Measurements from ENCODE around the gene IREB2. TPM values are rescaled to one million over a fixed set of nuclear protein-coding genes. Genes with fewer than 3 reads are reported as not detected.
"Not testable (repeated sequence)": the region's sequence is repeated elsewhere in the genome, so short reads cannot be mapped to it uniquely, and the experiment has no call there.

Gene IREB2
- total RNA-seq, 2 experiments from 2014 or later = 84.3 to 89.0 TPM

DNA sequence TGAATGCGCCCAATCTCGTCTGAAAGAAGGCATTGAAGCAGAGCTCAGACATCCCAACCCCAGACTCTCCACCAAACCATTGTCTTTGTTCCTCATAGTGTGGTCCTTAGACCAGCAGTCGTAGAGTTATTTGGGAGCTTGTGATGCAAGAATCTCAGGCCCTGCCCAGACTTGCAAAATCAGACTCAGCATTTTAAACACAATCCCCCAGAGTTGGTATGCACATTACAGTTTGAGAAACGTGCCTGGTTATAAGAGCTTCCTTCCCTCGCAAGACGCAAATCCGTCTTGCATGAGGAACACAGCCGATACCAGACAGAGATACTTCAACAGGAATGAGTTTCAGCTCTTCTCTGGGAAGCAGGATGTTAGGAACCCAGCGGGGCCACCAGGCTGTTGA is 38.9 kb upstream of the IREB2 start:
- no peaks in the 10 kb centered on the region for H3K36me3 ChIP-seq (ENCODE audit: insufficient read depth, low read length)
- H3K4me1 ChIP-seq (ENCODE audit: insufficient read depth, low read length) = no peaks in the 10 kb centered on the region
- DNase-seq = no peak
- intact Hi-C loops (cut with DNase I, micrococcal nuclease) = no loop called here
- H3K4me3 Mint-ChIP-seq = no peak overlapping the region
- peaks cover 1% of the 10 kb centered on the region for H3K27me3 Mint-ChIP-seq
- no peaks in the 10 kb centered on the region for H3K36me3 Mint-ChIP-seq (ENCODE audit: low read depth)
- no peak overlapping the region for H3K27ac ChIP-seq (ENCODE audit: low read depth in 1 of 2, low read length in 2 of 2)
- POLR2A ChIA-PET = interaction anchor here (1.2 kb wide), 1 partner anchor 99 kb away, joined by 4 read pairs; the partner anchor contains the start of gene SKIC8
- no peaks in the 10 kb centered on the region for H3K9me3 ChIP-seq (ENCODE audit: control insufficient read depth in 1 of 2, insufficient read depth in 1 of 2, low read length in 2 of 2)
- CTCF ChIA-PET = no interaction called here
- H3K9me3 Mint-ChIP-seq = no peaks in the 10 kb centered on the region
- no peak overlapping the region for H3K27ac Mint-ChIP-seq
- no peak for ATAC-seq (ENCODE audit: poor library complexity)
- H3K4me1 Mint-ChIP-seq (ENCODE audit: low read depth) = no peaks in the 10 kb centered on the region
- TF ChIP-seq, protein P1, sequence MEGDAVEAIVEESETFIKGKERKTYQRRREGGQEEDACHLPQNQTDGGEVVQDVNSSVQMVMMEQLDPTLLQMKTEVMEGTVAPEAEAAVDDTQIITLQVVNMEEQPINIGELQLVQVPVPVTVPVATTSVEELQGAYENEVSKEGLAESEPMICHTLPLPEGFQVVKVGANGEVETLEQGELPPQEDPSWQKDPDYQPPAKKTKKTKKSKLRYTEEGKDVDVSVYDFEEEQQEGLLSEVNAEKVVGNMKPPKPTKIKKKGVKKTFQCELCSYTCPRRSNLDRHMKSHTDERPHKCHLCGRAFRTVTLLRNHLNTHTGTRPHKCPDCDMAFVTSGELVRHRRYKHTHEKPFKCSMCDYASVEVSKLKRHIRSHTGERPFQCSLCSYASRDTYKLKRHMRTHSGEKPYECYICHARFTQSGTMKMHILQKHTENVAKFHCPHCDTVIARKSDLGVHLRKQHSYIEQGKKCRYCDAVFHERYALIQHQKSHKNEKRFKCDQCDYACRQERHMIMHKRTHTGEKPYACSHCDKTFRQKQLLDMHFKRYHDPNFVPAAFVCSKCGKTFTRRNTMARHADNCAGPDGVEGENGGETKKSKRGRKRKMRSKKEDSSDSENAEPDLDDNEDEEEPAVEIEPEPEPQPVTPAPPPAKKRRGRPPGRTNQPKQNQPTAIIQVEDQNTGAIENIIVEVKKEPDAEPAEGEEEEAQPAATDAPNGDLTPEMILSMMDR (IDR thresholded peaks at IDR 0.05) = no peak
- H3K4me3 ChIP-seq (ENCODE audit: low read length) = no peak overlapping the region
- no peaks in the 10 kb centered on the region for H3K27me3 ChIP-seq (ENCODE audit: control insufficient read depth in 1 of 2, insufficient read depth in 2 of 2, low read length in 2 of 2)

DNA sequence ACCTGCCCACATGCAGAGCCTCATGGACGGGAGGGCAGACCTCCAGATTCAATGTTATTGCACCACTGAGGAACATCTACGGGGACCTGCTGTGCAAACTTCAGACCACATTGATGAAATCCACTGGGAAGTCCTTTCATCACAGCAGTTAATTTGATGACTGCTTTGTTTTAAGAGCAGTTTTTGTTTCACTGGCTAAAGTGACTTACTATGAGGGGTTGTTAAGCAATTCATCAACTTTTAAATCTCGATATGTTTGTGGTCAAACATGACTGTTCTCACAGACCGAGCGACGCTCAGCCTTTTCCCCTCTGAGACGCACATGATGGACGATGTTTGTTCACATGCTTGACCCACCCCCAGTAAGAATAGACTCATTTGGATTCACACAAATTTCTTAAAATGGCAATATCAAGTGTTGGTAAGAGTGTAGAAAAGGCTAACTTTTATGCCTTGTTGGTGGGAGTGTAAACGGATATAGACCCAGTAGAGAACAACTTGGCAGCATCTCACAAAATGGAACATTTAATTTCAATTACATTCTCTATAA is 35.9 kb upstream of the IREB2 start:
- Mint-ChIP-seq H3K27me3 (no peaks in the 10 kb centered on the region), H3K4me1 (ENCODE audit: low read depth) (no peaks in the 10 kb centered on the region), H3K27ac (no peak overlapping the region), H3K9me3 (no peaks in the 10 kb centered on the region), H3K36me3 (ENCODE audit: low read depth) (no peaks in the 10 kb centered on the region), H3K4me3 (no peak overlapping the region)
- no peaks in the 10 kb centered on the region for H3K9me3 ChIP-seq (ENCODE audit: control insufficient read depth in 1 of 2, insufficient read depth in 1 of 2, low read length in 2 of 2)
- intact Hi-C loops (cut with DNase I, micrococcal nuclease) = no loop called here
- ATAC-seq (ENCODE audit: poor library complexity) (no peak), DNase-seq (no peak)
- no peak overlapping the region for H3K27ac ChIP-seq (ENCODE audit: low read depth in 1 of 2, low read length in 2 of 2)
- H3K36me3 ChIP-seq (ENCODE audit: insufficient read depth, low read length) = no peaks in the 10 kb centered on the region
- H3K4me1 ChIP-seq (ENCODE audit: insufficient read depth, low read length) = no peaks in the 10 kb centered on the region
- TF ChIP-seq, protein P1 (IDR thresholded peaks at IDR 0.05) = no peak
- no peak overlapping the region for H3K4me3 ChIP-seq (ENCODE audit: low read length)
- H3K27me3 ChIP-seq (ENCODE audit: control insufficient read depth in 1 of 2, insufficient read depth in 2 of 2, low read length in 2 of 2) = no peaks in the 10 kb centered on the region
- ChIA-PET POLR2A (no interaction called here), CTCF (no interaction called here)

DNA sequence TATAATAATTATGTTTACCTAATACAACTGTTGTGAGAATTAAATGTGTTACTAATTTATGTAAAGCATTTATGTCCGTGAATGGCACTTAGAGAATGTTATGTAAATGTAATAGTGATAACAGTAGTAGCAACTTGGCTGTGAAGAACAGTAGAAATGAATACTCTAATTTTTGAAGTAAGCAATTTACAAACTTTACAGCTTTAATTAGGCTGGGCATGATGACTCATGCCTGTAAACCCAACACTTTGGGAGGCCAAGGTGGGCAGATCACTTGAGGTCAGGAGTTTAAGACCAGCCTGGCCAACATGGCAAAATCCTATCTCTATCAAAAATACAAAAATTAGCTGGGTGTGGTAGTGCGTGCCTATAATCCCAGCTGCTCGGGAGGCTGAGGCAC is 33.9 kb upstream of the IREB2 start:
- Histone ChIP-seq H3K4me3 (ENCODE audit: low read length) (no peak overlapping the region), H3K27me3 (ENCODE audit: control insufficient read depth in 1 of 2, insufficient read depth in 2 of 2, low read length in 2 of 2) (no peaks in the 10 kb centered on the region), H3K9me3 (ENCODE audit: control insufficient read depth in 1 of 2, insufficient read depth in 1 of 2, low read length in 2 of 2) (no peaks in the 10 kb centered on the region), H3K36me3 (ENCODE audit: insufficient read depth, low read length) (no peaks in the 10 kb centered on the region), H3K27ac (ENCODE audit: low read depth in 1 of 2, low read length in 2 of 2) (no peak overlapping the region), H3K4me1 (ENCODE audit: insufficient read depth, low read length) (no peaks in the 10 kb centered on the region)
- Mint-ChIP-seq H3K9me3 (no peaks in the 10 kb centered on the region), H3K36me3 (ENCODE audit: low read depth) (no peaks in the 10 kb centered on the region), H3K4me3 (no peak overlapping the region), H3K4me1 (ENCODE audit: low read depth) (no peaks in the 10 kb centered on the region), H3K27ac (no peak overlapping the region), H3K27me3 (no peaks in the 10 kb centered on the region)
- ATAC-seq (ENCODE audit: poor library complexity) = no peak
- CTCF ChIA-PET = no interaction called here
- POLR2A ChIA-PET = no interaction called here
- TF ChIP-seq, protein P1 (IDR thresholded peaks at IDR 0.05) = no peak
- no peak for DNase-seq
- intact Hi-C loops (cut with DNase I, micrococcal nuclease) = no loop called here

DNA sequence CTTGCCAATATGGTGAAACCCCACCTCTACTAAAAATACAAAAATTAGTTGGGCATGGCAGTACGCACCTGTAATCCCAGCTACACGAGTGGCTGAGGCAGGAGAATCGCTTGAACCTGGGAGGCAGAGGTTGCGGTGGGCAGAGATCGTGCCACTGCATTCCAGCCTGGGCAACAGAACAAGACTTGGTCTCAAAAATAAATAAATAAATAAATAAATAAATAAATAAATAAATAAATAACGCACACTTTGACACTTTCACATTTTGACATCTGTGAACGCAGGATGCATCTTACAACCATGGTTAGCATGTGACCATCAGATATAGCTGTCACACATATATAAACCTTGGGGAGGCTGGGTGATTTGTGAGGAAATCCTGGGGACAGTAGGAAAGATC is 33.2 kb upstream of the IREB2 start:
- H3K27me3 ChIP-seq (ENCODE audit: control insufficient read depth in 1 of 2, insufficient read depth in 2 of 2, low read length in 2 of 2); H3K9me3 ChIP-seq (ENCODE audit: control insufficient read depth in 1 of 2, insufficient read depth in 1 of 2, low read length in 2 of 2); H3K27ac Mint-ChIP-seq; H3K4me1 Mint-ChIP-seq (ENCODE audit: low read depth); ATAC-seq (ENCODE audit: poor library complexity); H3K4me3 Mint-ChIP-seq; CTCF ChIA-PET; POLR2A ChIA-PET; H3K4me3 ChIP-seq (ENCODE audit: low read length); H3K36me3 ChIP-seq (ENCODE audit: insufficient read depth, low read length); DNase-seq; H3K9me3 Mint-ChIP-seq; H3K27me3 Mint-ChIP-seq; intact Hi-C loops (cut with DNase I, micrococcal nuclease); H3K27ac ChIP-seq (ENCODE audit: low read depth in 1 of 2, low read length in 2 of 2); H3K36me3 Mint-ChIP-seq (ENCODE audit: low read depth); H3K4me1 ChIP-seq (ENCODE audit: insufficient read depth, low read length): not testable (repeated sequence)

All from CD4-positive, alpha-beta T cell (primary cell).